HG03175 (cell line): ENCODE results near the gene TSHZ2.

Source experiments
- ATAC-seq: cut with Tn5 transposase; IDR thresholded peaks from one replicate; pipeline ENCODE4 v1.9.1; 2021; ENCODE audit warnings: mild to moderate bottlenecking, moderate library complexity; ENCODE audit not compliant: unreplicated experiment

The TSHZ2 gene

GRCh38 chr20:53328961-53329360 lies 356.8 kb downstream of the TSHZ2 start:
- ATAC-seq: no peak

GRCh38 chr20:53329781-53330180 lies 357.6 kb downstream of the TSHZ2 start:
- no peak for ATAC-seq

DNA sequence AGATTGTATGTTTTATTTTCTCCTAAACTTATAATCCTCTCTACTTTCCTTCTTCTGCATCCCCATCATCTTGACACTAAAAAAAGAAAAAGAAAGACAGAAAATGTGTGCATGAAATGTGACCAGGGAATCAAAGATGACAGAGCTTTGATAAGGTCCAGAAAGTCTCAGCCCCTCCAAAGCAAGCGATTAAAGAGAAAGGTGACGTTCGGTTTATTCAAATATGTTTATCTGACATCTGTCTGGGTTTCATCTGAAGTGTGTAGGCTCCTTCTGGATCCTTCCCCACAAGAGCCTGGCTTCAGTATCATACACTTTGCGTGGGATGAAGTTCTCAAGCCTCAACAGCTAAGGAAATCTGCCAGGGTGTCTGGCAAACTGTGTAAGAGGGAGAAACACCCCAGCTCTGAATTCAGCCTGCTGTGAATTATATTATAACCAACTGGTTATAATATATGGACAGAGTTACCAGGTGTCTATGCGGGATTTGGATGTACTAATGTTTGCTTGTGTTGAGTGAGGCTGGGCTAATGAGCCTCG lies 358.5 kb downstream of the TSHZ2 start:
- no peak for ATAC-seq

DNA sequence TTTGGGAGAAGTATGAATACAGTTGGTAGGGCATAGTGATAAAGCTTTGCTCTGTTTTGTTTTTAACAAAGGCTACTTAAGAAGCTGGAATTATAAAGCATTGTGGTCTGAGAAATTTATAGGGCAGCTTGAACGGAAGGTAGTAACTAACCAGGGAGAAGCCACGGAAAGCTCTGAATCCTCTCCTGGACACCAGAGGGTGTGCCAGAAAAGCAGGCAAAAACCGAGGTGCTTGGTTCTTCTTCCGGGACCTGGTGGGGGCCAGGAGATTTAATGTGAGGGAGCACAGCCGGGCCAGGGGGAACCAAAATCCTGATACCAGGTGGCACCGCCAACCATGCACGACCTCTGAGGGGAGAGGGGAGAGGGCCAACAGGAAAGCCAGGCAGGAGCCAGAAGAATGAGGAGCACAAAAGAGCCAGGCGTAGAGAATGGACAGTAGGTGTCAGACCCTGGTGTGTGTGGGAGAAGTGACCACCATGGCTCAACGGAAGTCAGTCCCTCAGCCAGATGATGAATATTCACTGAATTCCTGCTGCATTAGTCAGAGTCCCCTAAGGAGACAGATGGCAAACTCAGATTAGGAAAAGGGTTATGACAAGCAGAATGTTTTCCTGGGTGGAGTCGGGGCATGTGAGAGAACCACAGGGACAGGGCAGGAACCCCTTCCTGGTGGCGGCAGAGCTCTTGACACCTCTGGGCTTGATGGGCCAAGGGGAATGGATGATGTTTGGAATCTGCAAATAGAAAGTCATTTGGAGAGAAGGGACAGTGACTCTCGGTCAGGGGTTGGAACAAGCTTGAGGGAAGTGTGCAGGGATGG lies 359.2 kb downstream of the TSHZ2 start:
- no peak for ATAC-seq

DNA sequence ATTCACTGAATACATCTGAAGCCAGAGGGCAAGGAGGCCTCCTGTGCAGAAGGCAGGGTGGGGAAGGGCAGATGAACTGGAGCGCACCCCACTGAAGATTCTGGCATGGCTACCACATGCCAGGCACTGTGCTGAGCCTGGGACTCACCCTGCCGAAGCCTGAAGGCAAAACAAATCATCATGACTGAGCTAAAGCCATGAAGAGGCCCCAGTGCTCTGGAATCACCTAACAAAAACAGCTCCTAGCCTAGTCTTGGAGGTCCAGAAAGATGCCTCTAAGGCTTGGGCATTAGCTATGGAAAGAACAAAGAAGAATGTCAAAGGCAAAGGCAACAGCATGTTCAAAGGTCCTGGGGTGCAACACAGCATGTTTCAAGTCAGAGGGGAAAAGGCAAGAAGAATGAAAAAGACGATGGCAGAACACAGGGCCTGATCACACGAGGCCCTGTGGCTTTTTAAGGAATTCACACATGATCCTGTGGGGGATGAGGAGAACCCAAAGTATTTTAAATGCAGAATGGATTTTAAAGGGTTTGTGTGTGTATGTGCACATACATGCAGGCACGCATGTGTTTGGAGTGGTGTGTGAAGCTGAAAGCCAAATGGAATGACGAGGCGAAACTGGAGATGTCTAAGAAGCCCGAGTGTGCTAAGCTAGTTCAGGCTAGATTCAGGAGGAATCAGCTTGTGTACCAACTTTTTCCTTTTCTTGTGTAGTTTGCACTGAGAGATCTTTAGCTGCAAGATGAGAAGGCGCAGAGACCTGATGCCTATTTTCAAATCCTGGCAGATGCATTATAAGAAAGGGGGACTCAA lies 360.1 kb downstream of the TSHZ2 start:
- no peak for ATAC-seq

DNA sequence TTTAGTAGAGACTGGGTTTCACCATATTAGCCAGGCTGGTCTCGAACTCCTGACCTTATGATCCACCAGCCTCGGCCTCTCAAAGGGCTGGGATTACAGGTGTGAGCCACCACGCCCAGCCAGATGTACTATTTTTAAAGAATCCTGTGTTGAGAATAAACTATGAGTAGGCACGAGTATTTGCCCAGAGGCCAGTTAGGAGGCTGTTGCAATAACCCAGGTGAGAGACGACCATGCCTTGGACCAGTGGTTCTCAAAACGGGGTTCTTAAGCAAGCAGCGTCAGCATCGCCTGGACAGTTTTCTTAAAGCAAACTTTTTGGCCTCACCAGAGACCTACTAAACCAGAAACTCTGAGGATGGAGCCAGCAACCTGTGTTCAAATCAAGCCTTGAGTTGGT lies 362.7 kb downstream of the TSHZ2 start:
- ATAC-seq: no peak

DNA sequence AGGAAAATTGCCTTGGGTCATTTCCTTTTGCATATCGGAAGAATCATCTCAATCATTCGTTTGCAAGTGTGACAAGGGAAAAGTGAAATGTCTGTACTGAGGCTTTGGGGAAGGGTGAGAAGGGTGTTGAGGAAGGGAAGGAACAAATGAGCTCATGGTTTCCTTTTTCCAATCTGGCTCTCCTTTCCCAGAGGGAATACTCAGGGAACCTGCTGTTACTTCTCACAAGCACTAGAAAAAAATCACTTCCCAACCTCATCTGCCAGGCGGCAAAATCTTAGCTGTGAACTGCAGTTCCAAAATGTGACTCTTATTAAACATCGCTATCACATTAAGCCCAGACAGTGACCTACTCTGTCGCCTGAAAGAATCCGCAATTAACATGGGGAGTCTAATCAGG lies 363.4 kb downstream of the TSHZ2 start:
- ATAC-seq: no peak

GRCh38 chr20:53336892-53337291 lies 364.7 kb downstream of the TSHZ2 start:
- no peak for ATAC-seq

GRCh38 chr20:53337390-53338101 lies 365.4 kb downstream of the TSHZ2 start:
- no peak for ATAC-seq

DNA sequence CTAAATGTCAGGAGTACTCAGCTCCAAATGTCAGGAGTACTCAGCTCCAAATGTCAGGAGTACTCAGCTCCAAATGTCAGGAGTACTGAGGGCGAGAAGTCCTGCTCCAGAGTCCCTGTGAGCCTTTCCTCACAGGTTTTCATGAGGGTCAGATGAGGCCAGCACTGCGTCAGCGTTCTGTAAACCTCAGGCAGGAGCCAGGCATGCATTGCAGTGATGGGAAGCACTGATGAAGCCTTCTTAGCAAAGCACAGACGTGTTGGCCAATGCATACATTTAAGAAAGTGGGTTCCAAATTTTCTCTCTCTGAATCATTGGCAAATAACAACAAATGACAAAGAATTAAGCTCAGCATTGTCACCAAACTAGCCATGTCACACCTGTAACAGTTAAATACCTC lies 366.6 kb downstream of the TSHZ2 start:
- ATAC-seq: no peak

- ATAC-seq: no peak
Measured at GRCh38 chr20:53342429-53342828, 370.3 kb downstream of the TSHZ2 start.

DNA sequence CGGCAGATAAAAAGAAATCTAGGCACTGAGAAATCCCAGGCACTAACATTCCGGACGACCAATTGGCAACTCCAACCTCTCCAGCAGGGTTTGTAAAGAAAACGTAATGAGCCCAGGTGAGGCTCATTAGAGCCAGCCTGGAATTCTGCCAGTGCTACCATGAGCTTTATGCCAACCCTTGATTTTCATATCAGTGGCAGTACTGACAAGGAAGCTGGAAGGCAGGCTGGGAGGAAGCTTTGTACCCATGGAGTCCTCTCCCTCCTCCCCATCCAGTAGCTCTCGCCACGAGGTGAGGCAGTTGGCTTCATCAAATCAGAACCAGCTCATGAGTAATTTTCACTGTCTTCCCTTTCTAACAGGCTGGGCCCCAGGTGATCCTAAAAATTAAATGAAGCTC lies 371.3 kb downstream of the TSHZ2 start:
- no peak for ATAC-seq

DNA sequence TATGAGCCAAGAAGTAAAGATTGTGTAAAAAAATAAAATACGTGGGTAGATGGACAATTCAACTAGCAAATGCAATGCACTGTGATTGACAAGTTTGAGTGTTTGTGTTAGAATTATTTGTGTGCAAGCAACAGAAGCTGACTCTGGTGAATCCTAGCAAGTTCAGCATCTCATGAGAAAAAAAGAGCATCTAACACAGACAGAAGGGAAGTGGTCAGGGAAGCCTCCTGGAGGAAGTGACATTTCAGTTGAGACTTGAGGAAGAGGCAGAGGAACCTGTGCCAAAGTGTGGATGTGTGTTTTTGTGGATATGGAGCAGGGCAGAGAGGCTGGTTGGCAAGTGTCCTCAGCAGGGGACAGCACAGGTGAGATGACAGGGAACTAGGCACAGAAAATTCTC lies 372.7 kb downstream of the TSHZ2 start:
- ATAC-seq: no peak

DNA sequence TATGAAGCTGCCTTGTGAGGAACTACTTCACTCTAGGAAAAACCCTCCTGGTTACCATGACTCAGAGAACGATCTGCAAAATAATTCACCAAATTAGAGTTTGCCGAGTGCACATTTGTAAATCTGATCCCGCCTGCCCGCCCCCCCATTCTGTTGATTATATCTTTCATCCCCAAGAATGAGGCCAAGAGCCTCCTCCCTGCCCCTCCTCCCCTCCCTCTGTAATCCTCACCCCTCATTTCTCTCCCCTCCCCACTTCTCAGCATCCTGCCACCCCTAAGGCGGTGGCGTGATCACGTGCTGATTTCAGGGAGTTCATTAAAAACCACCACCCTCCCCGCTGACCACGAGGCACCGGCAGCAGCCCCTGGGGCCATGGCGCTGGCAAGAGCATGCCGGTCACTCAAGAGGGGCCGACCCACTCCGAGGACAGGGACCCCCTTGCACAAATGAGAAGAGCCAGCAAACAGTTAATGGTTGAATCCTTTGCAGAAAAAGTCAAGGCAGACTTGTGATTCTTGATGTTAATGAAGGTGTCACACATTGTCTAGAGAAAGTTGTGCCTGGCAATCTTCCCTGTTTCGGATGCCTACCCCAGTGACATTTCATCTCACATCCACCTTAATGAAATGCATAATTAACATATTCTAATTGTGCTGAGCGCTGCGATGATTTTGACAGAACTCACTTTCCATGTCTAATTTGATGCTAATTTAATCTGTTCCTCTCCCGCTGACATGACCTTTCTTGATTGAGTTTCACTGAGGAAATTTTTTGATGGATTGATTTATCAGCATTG lies 373.6 kb downstream of the TSHZ2 start:
- no peak for ATAC-seq

DNA sequence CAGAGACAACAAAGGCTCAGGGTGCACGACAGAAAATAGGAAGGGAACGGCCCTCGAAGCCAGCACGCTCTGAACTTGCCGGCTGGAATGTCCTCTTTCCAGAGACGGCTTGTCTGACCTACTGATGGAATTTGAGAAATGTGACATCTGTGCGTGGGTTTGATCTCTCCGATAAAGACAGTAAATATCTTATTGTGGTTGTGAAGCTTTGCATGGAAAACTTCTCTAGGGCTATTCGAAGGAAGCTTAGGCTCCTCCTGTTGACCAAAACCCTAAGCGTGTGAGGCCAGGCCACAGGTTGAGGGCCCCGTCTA lies 374.1 kb downstream of the TSHZ2 start:
- ATAC-seq: no peak

- no peak for ATAC-seq
Measured at GRCh38 chr20:53349730-53350129, 377.6 kb downstream of the TSHZ2 start.

DNA sequence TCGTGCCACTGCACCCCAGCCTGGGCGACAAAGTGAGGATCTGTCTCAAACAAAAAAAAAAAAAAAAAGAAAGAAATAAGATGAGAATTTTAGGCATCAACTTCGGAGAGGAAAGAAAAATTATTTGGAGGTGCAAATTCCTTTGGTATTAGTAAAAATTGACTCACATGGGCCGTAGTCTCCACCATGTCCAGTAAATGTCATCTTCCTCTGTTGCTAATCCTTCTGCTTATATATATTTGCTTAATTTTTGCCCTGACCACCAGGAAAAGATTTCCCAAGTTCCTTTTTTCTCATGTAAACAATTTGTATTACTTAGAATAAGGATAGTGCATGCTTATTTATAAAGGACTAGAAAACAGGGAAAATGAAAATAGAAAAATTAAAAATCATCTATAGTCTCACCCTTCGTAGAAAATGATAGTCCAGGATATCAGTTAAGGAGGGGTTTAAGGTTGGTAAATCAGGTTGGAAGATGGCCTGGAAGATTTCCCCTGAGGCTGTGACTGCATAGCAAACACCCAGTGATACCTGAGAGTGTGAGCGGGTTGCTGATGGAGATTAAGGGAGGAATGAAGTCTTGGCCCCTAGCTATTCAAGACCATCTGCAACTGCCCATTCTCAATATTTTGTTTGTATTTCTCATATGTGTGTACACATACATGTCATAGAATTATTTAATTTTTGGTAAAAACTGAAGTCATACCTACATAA lies 380.7 kb downstream of the TSHZ2 start:
- ATAC-seq: no peak

GRCh38 chr20:53354314-53354713 lies 382.2 kb downstream of the TSHZ2 start:
- ATAC-seq: no peak

GRCh38 chr20:53355790-53356189 lies 383.6 kb downstream of the TSHZ2 start:
- ATAC-seq: no peak

DNA sequence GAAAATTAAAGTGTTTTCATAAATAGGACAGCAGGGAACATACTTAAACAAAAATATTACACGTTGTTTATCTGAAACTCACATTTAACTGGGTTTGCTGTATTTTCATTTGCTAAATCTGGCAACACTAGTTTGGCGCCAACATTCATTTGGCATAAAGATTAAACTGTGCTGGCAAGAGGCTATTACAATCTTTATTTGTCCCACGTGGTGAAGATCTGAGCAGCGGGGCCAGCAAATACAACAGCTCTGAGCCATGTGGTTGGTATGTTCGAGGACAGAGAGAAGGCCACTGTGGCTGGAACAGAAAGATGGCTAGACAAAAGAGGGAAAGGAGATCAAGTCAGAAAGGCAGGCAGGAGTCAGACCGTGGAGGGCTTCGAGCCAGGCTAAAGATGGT lies 387.3 kb downstream of the TSHZ2 start:
- no peak for ATAC-seq
